Cardiac muscle cell (in vitro differentiated cells and primary cell): ENCODE data around the gene PTPRF. TPM values are rescaled to one million over a fixed set of nuclear protein-coding genes. Genes with fewer than 3 reads are reported as not detected.

Experiments
- DNase-seq, 2 donors: peaks; one replicate each; pipeline versions ENCODE4 v3.0.0 to v3.0.0-alpha.2; 2010 to 2017; ENCODE audit warnings: low read depth in 1 of 2, low spot score in 1 of 2
- H3K27ac ChIP-seq: fragments of 200-600 bp; sonication (generic); 2 replicates; pipeline ENCODE4 v1.5.1; 2016
- H3K27me3 ChIP-seq: fragments of 200-600 bp; sonication (generic); 2 replicates; pipeline ENCODE4 v1.6.0; 2016; ENCODE audit warnings: control low read depth
- H3K36me3 ChIP-seq: fragments of 200-600 bp; sonication (generic); 2 replicates; pipeline ENCODE4 v1.5.1; 2016; ENCODE audit warnings: control low read depth
- H3K4me1 ChIP-seq: fragments of 200-600 bp; sonication (generic); 2 replicates; pipeline ENCODE4 v1.8.1; 2017; ENCODE audit warnings: low read depth, mild to moderate bottlenecking, mixed run types
- H3K4me3 ChIP-seq: fragments of 200-600 bp; sonication (generic); 2 replicates; pipeline ENCODE4 v1.5.1; 2016; ENCODE audit warnings: mild to moderate bottlenecking
- H3K9me3 ChIP-seq: fragments of 200-600 bp; sonication (generic); 2 replicates; pipeline ENCODE4 v1.5.1; 2017; ENCODE audit warnings: low read depth, mild to moderate bottlenecking, control low read depth
- polyA plus RNA-seq: library from polyadenylated mRNA; unstranded; fragments of >200 nt; fragmentation: Nextera tagmentation; extraction: Ambion mirVana; gene quantifications from 2 replicates; pipeline ENCODE4 v1.2.1, GENCODE V29; 2016
- total RNA-seq: library from RNA; depleted of rRNA; stranded (reverse); fragments of >200 nt; gene quantifications from 2 replicates; pipeline ENCODE4 v1.2.3, GENCODE V29; 2016
- TF ChIP-seq, protein P1 (sequence below): IDR thresholded peaks from 2 replicates; pipeline ENCODE4 v1.5.1; 2012; ENCODE audit warnings: low read depth, mild to moderate bottlenecking, low read length

PTPRF gene
- total and polyA plus RNA-seq, 2 experiments from 2014 or later = 44.1 to 72.8 TPM

DNA sequence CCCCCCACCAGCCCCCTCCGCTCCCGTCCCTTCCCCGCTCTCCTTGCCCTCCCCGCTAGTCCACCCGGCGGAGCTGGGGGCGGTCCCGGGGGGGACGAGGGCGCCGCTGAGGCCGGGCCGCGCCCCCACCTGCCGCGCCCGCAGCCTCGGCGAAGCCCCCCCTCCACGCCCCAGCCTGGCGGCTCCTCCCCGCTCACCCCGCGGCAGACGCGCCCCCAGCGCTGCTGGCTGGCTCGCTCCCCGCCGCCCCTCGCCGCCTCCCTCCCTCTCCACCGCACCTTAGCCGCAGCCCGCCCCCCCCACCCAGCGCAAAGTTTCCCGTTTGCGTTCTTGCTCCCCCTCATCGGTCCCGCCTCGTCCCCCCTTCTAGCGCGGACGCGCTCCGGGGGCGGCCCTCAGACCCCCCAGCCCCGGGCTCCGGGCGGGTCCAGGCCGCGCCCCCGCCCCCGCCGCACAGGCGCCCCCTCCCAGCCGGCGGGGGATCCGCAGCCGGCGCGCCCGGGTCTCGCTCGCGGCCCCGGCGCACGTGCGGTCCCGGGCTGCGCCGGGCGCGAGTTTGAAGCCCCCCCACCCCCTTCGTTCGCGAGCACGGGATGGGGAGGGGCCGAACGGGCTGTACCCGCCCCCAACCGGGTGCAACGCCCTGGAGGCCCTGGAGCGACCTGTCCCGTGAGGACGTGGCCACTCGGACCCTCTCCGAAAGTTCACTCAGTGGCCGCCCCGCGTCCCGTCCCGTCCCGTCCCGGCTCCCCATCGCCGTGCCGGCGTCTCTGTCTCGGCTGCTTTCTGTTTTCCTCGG is 623 bp downstream of the PTPRF start:
- H3K27ac ChIP-seq = no peak overlapping the region
- peak; percentile 31 to 52 for DNase-seq
- H3K27me3 ChIP-seq = no peaks in the 10 kb centered on the region
- TF ChIP-seq, protein P1, sequence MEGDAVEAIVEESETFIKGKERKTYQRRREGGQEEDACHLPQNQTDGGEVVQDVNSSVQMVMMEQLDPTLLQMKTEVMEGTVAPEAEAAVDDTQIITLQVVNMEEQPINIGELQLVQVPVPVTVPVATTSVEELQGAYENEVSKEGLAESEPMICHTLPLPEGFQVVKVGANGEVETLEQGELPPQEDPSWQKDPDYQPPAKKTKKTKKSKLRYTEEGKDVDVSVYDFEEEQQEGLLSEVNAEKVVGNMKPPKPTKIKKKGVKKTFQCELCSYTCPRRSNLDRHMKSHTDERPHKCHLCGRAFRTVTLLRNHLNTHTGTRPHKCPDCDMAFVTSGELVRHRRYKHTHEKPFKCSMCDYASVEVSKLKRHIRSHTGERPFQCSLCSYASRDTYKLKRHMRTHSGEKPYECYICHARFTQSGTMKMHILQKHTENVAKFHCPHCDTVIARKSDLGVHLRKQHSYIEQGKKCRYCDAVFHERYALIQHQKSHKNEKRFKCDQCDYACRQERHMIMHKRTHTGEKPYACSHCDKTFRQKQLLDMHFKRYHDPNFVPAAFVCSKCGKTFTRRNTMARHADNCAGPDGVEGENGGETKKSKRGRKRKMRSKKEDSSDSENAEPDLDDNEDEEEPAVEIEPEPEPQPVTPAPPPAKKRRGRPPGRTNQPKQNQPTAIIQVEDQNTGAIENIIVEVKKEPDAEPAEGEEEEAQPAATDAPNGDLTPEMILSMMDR = no peak
- no peaks in the 10 kb centered on the region for H3K9me3 ChIP-seq
- H3K4me3 ChIP-seq = peak overlapping the region; percentile 98
- no peaks in the 10 kb centered on the region for H3K36me3 ChIP-seq
- H3K4me1 ChIP-seq = peaks cover 17% of the 10 kb centered on the region

DNA sequence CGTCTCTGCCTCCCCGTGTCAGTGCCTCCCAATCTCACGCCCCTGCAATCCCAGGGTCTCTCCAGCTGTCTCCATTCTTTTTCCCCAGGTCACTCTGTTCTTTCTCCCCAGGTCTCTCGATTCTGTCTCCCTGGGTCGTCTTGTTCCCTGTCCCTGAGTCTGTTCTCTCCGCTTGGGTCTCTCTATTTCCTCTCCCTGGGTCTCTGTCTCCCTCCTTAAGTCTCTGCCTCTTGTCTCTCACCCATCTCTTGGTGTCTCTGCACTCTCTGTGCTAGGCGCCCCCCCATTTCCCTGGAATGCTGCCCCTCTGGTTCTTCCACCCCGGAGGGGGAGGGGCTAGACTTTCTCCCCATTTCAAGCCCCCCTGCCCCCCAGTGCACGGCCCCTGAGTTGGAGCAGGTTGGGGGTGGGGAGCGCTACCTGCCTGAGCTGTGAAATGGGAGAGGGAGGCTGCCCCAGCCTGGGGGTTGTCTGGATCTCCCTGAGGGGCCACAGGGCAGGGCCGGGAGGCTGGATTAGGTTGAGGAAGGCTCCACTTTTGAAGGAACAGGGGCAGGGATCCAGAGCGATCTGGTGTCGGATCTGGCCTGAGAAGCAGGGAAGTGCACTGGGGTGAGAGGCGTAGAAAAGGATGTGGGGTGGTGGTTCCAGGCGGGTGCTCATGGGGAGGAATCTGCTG is 1.4 kb downstream of the PTPRF start:
- H3K4me1 ChIP-seq = peaks cover 17% of the 10 kb centered on the region
- no peaks in the 10 kb centered on the region for H3K9me3 ChIP-seq
- TF ChIP-seq, protein P1 = no peak
- H3K27me3 ChIP-seq = no peaks in the 10 kb centered on the region
- peak overlapping the region; percentile 98 for H3K4me3 ChIP-seq
- H3K36me3 ChIP-seq = no peaks in the 10 kb centered on the region
- no peak overlapping the region for H3K27ac ChIP-seq
- DNase-seq = no peak

- Histone ChIP-seq H3K4me1 (peaks cover 17% of the 10 kb centered on the region), H3K4me3 (no peak overlapping the region), H3K27me3 (no peaks in the 10 kb centered on the region), H3K27ac (no peak overlapping the region), H3K9me3 (no peaks in the 10 kb centered on the region), H3K36me3 (no peaks in the 10 kb centered on the region)
- DNase-seq = no peak
- TF ChIP-seq, protein P1 = no peak
These were observed 2.0 kb downstream of the PTPRF start for GRCh38 chr1:43532716-43533115.

DNA sequence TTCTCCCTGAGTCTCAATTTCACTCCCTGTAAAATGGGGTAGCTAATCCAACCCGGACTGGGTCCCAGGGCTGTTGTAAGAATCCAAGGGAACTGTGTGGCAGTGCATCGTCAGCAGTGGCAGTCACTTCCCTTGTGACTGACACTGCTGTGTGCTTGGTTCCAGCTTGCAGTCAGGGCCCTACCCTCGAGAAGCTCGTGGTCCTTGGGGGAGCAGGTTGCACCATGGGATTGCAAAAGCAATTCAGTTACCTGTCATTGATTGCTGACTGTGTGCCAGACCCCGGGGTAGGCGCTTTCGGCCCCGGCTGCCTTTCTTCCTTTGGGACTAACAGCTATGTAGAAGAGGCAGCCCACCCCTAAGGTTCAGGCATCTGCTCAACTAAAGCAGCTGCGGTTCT is 2.9 kb downstream of the PTPRF start:
- Histone ChIP-seq H3K27ac (no peak overlapping the region), H3K9me3 (no peaks in the 10 kb centered on the region), H3K4me3 (no peak overlapping the region), H3K27me3 (no peaks in the 10 kb centered on the region), H3K4me1 (peaks cover 17% of the 10 kb centered on the region), H3K36me3 (no peaks in the 10 kb centered on the region)
- TF ChIP-seq, protein P1 = no peak
- DNase-seq = no peak

GRCh38 chr1:43534256-43534655 is 3.6 kb downstream of the PTPRF start:
- H3K27ac ChIP-seq = no peak overlapping the region
- DNase-seq = no peak
- H3K27me3 ChIP-seq = no peaks in the 10 kb centered on the region
- no peak overlapping the region for H3K4me3 ChIP-seq
- H3K9me3 ChIP-seq = no peaks in the 10 kb centered on the region
- H3K36me3 ChIP-seq = no peaks in the 10 kb centered on the region
- H3K4me1 ChIP-seq = peaks cover 17% of the 10 kb centered on the region
- TF ChIP-seq, protein P1 = no peak
